HCT116 (cell line): ENCODE measurements around the gene MED25. TPM values are rescaled to one million over a fixed set of nuclear protein-coding genes. Genes with fewer than 3 reads are reported as not detected.
A peak's percentile ranks its signal among the peaks of the same experiment; 100 is the strongest.

ENCODE experiments used
- ATAC-seq: fragments of 200-7000 bp; cut with Tn5 transposase; 2 replicates; pipeline ENCODE4 v1.9.1; 2020; ENCODE audit warnings: mild to moderate bottlenecking, moderate library complexity
- BruUV-seq: library from RNA; stranded (reverse); fragments of 400-500 nt; replicated peaks from 2 replicates; lab custom pipeline; 2021; lab: Mats Ljungman, UMichigan
- CTCF ChIA-PET: fragments of 300-600 bp; sonication (Branson Sonifier 250); formaldehyde crosslinking; loops from one replicate; lab custom pipeline; 2021; ENCODE audit warnings: antibody characterized with exemption; lab: Charles Lee
- POLR2A ChIA-PET: fragments of 300-600, 350-600 bp; sonication (Branson Sonifier 250); formaldehyde crosslinking; loops from one replicate; lab custom pipeline; 2021; ENCODE audit warnings: antibody characterized with exemption; lab: Charles Lee
- RAD21 ChIA-PET, 2 experiments: fragments of 300-600 bp; sonication (Branson Sonifier 250); formaldehyde crosslinking; loops; one replicate each; lab custom pipeline; 2023; ENCODE audit warnings: low total read pairs in 2 of 2; ENCODE audit not compliant: uncharacterized antibody in 2 of 2, unreplicated experiment in 2 of 2, low non-redundant PET in 1 of 2; lab: Charles Lee
- DNase-seq: peaks from one replicate; pipeline ENCODE4 v3.0.0-alpha.2; 2010; ENCODE audit warnings: low read depth, low spot score
- H2AFZ ChIP-seq: fragments of 200-600 bp; shearing (Covaris generic), sonication (generic); 2 replicates; pipeline ENCODE4 v1.6.1; 2017; ENCODE audit warnings: low read depth, mixed run types, mixed read lengths, antibody characterized with exemption, low read length; ENCODE audit not compliant: poor library complexity, severe bottlenecking
- H3K27ac ChIP-seq: 2 replicates; pipeline ENCODE4 v1.5.1; 2012; ENCODE audit warnings: low read depth, low read length
- H3K27me3 ChIP-seq: fragments of 200-600 bp; sonication (generic); 2 replicates; pipeline ENCODE4 v1.6.1; 2016; ENCODE audit warnings: mixed run types, low read length, mixed read lengths; ENCODE audit not compliant: insufficient read depth
- H3K36me3 ChIP-seq, 2 experiments: fragments of 200-500 bp in 1 of 2; fragments of 200-600 bp in 1 of 2; sonication (Bioruptor generic) in 1 of 2; sonication (generic) in 1 of 2; 2 replicates each; pipeline versions ENCODE4 v1.5.1 to v1.6.1; 2014 to 2016; ENCODE audit warnings: low read length in 2 of 2, inconsistent platforms in 1 of 2, mixed read lengths in 1 of 2, mixed run types in 1 of 2; ENCODE audit not compliant: insufficient read depth in 2 of 2, control insufficient read depth in 1 of 2
- H3K4me1 ChIP-seq, 2 experiments: fragments of 200-600 bp in 1 of 2; sonication (generic) in 1 of 2; 2 replicates each; pipeline versions ENCODE4 v1.5.1 to v1.6.1; 2012 to 2017; ENCODE audit warnings: low read length in 2 of 2, inconsistent platforms in 1 of 2, mild to moderate bottlenecking in 1 of 2, mixed read lengths in 1 of 2, mixed run types in 1 of 2, moderate library complexity in 1 of 2; ENCODE audit not compliant: insufficient read depth in 2 of 2, control insufficient read depth in 1 of 2
- H3K4me2 ChIP-seq: fragments of 200-600 bp; sonication (generic); 2 replicates; pipeline ENCODE4 v1.6.1; 2017; ENCODE audit warnings: mixed run types, low read length, mixed read lengths
- H3K4me3 ChIP-seq, 2 experiments: fragments of 200-600 bp in 1 of 2; sonication (generic) in 1 of 2; replicated peaks in 1 of 2; 2 replicates each; pipeline ENCODE4 v1.5.1; 2011 to 2016; ENCODE audit warnings: low read length in 2 of 2, control low read depth in 1 of 2, low read depth in 1 of 2, mild to moderate bottlenecking in 1 of 2, mixed read lengths in 1 of 2, mixed run types in 1 of 2
- H3K79me2 ChIP-seq: fragments of 200-600 bp; sonication (generic); 2 replicates; pipeline ENCODE4 v1.6.1; 2017; ENCODE audit warnings: mild to moderate bottlenecking, mixed run types, low read length, moderate library complexity, mixed read lengths; ENCODE audit not compliant: insufficient read depth
- H3K9ac ChIP-seq: fragments of 200-600 bp; sonication (generic); 2 replicates; pipeline ENCODE4 v1.6.1; 2016; ENCODE audit warnings: low read length, mixed read lengths
- H3K9me2 ChIP-seq: fragments of 200-600 bp; sonication (generic), shearing (Covaris generic); 2 replicates; pipeline ENCODE4 v1.6.1; 2017; ENCODE audit warnings: mixed run types, mild to moderate bottlenecking, moderate library complexity; ENCODE audit not compliant: insufficient read depth
- H3K9me3 ChIP-seq, 2 experiments: fragments of 200-500 bp in 1 of 2; fragments of 200-600 bp in 1 of 2; sonication (Bioruptor generic) in 1 of 2; sonication (generic) in 1 of 2; 2 replicates each; pipeline ENCODE4 v1.6.1; 2014 to 2017; ENCODE audit warnings: low read length in 2 of 2, mixed read lengths in 2 of 2, inconsistent platforms in 1 of 2, low read depth in 1 of 2, mild to moderate bottlenecking in 1 of 2, mixed run types in 1 of 2, moderate library complexity in 1 of 2; ENCODE audit not compliant: control insufficient read depth in 1 of 2, insufficient read depth in 1 of 2
- H4K20me1 ChIP-seq: fragments of 200-600 bp; sonication (generic), shearing (Covaris generic); 2 replicates; pipeline ENCODE4 v1.6.1; 2017; ENCODE audit warnings: mixed run types, mild to moderate bottlenecking, moderate library complexity; ENCODE audit not compliant: insufficient read depth
- CTCF ChIP-seq, 3 experiments: fragments of 200-600 bp in 1 of 3; sonication (generic) in 1 of 3; IDR thresholded peaks in 2 of 3; conservative IDR thresholded peaks in 1 of 3; 2 replicates each; pipeline ENCODE4 v1.5.1; 2012 to 2017; ENCODE audit warnings: low read depth in 2 of 3, low read length in 2 of 3, antibody characterized with exemption in 1 of 3, borderline replicate concordance in 1 of 3, control low read depth in 1 of 3, mild to moderate bottlenecking in 1 of 3, mixed read lengths in 1 of 3, mixed run types in 1 of 3, moderate library complexity in 1 of 3; ENCODE audit not compliant: insufficient read depth in 1 of 3
- ELF1 ChIP-seq: IDR thresholded peaks from 2 replicates; pipeline ENCODE4 v1.6.1; 2012; ENCODE audit warnings: low read depth, borderline replicate concordance
- EZH2 ChIP-seq: fragments of 200-600 bp; sonication (generic); IDR thresholded peaks from 2 replicates; pipeline ENCODE4 v1.6.1; 2017; ENCODE audit warnings: antibody characterized with exemption, mixed run types
- POLR2A ChIP-seq: IDR thresholded peaks from 2 replicates; pipeline ENCODE4 v1.7.0; 2011; ENCODE audit warnings: borderline replicate concordance; ENCODE audit not compliant: insufficient read depth, insufficient read length; ENCODE audit errors: extremely low read depth
- REST ChIP-seq: IDR thresholded peaks from 2 replicates; pipeline ENCODE4 v1.6.1; 2012; ENCODE audit warnings: low read depth
- SP1 ChIP-seq: IDR thresholded peaks from 2 replicates; pipeline ENCODE4 v1.6.1; 2012; ENCODE audit warnings: low read depth
- SRF ChIP-seq: IDR thresholded peaks from 2 replicates; pipeline ENCODE4 v1.6.1; 2012; ENCODE audit warnings: low read depth
- TCF7L2 ChIP-seq: IDR thresholded peaks from 2 replicates; pipeline ENCODE4 v1.7.0; 2011; ENCODE audit warnings: borderline replicate concordance, inconsistent platforms; ENCODE audit not compliant: insufficient read depth, insufficient read length; ENCODE audit errors: extremely low read depth
- intact Hi-C: fragments of 100-400 bp; cut with micrococcal nuclease; formaldehyde crosslinking; loops from 2 replicates; pipeline ENCODE4 v1.10.0; 2022
- total RNA-seq: library from RNA; stranded (reverse); gene quantifications from one replicate; pipeline ENCODE4 v1.2.1, GENCODE V29; 2021; ENCODE audit not compliant: unreplicated experiment

The MED25 gene
- total RNA-seq, 1 experiment from 2014 or later: 77.7 TPM

GRCh38 chr19:49861107-49861506, 43.0 kb downstream of the MED25 start:
- Histone ChIP-seq H3K4me3 (no peak overlapping the region), H2AFZ (no peak overlapping the region), H4K20me1 (peaks cover 5% of the 10 kb centered on the region; the same call in 1 of the 2 replicates), H3K9me2 (no peaks in the 10 kb centered on the region), H3K79me2 (peaks cover 34% of the 10 kb centered on the region), H3K9ac (no peak overlapping the region), H3K4me2 (no peak overlapping the region), H3K27ac (peak overlapping the region; percentile 40), H3K4me1 (peaks cover 8 to 47% of the 10 kb centered on the region in 2 experiments; a peak in 2 of 4 replicates), H3K27me3 (no peaks in the 10 kb centered on the region), H3K36me3 (peaks cover 15 to 44% of the 10 kb centered on the region in 2 experiments), H3K9me3 (no peaks in the 10 kb centered on the region)
- CTCF ChIA-PET: no interaction called here
- ATAC-seq (no peak), DNase-seq (no peak)
- no TSS peak for BruUV-seq
- POLR2A ChIA-PET: interaction anchor here (1.0 kb wide), 1 partner anchor 8 kb away, joined by 4 read pairs; no protein-coding TSS in a partner anchor
- RAD21 ChIA-PET: no interaction called here
- intact Hi-C loops: no loop called here
- TF ChIP-seq POLR2A: no peak
- TF ChIP-seq REST: no peak
- TF ChIP-seq SP1: no peak
- no peak for TF ChIP-seq TCF7L2
- TF ChIP-seq SRF: no peak
- TF ChIP-seq CTCF (IDR thresholded peaks at IDR 0.05 in 2 of 3, conservative IDR thresholded peaks at IDR 0.05 in 1 of 3; ENCODE audit: borderline replicate concordance in 1 of 3, insufficient read depth in 1 of 3, low read depth in 2 of 3, low read length in 2 of 3): no peak
- TF ChIP-seq ELF1: no peak
- no peak for TF ChIP-seq EZH2
